ENCODE data around the gene LRFN4. TPM values are rescaled to one million over a fixed set of nuclear protein-coding genes. Genes with fewer than 3 reads are reported as not detected.

Gene LRFN4
- total RNA-seq, 1 donor from 2014 or later = 33.7 TPM

- no peak for FAIRE-seq
- Histone ChIP-seq H4K20me1 (ENCODE audit: insufficient read depth, low read length) (no peaks in the 10 kb centered on the region), H3K4me1 (ENCODE audit: insufficient read depth, low read length) (peaks cover 15% of the 10 kb centered on the region), H3K36me3 (ENCODE audit: insufficient read depth, low read length) (no peaks in the 10 kb centered on the region), H2AFZ (ENCODE audit: low read depth, low read length) (no peak overlapping the region), H3K27ac (ENCODE audit: low read depth, low read length) (no peak overlapping the region), H3K4me2 (ENCODE audit: low read length) (peak overlapping the region; percentile 59), H3K79me2 (ENCODE audit: insufficient read depth, low read length) (no peaks in the 10 kb centered on the region), H3K4me3 (ENCODE audit: insufficient read depth, low read depth, low read length) (no peak overlapping the region), H3K9ac (ENCODE audit: low read length) (no peak overlapping the region), H3K9me3 (ENCODE audit: insufficient read depth, low read depth, low read length) (no peaks in the 10 kb centered on the region), H3K27me3 (ENCODE audit: insufficient read depth, low read length) (peaks cover 2% of the 10 kb centered on the region)
- H3K36me3 Mint-ChIP-seq (ENCODE audit: low read depth, unreplicated experiment) = no peaks in the 10 kb centered on the region
- TF ChIP-seq EZH2 (IDR thresholded peaks at IDR 0.05; ENCODE audit: insufficient read depth, low read length) = no peak
- TF ChIP-seq CTCF (IDR thresholded peaks at IDR 0.05; ENCODE audit: insufficient read depth, low read depth, low read length) = no peak
- H3K27ac Mint-ChIP-seq (ENCODE audit: unreplicated experiment) = peak overlapping the region; percentile 83
- no peak for DNase-seq (ENCODE audit: low read depth)
- H3K4me1 Mint-ChIP-seq (ENCODE audit: low read depth, unreplicated experiment) = peaks cover 22% of the 10 kb centered on the region
- peaks cover 2% of the 10 kb centered on the region for H3K9me3 Mint-ChIP-seq (ENCODE audit: unreplicated experiment)
- no peaks in the 10 kb centered on the region for H3K27me3 Mint-ChIP-seq (ENCODE audit: low read depth, unreplicated experiment)
- H3K4me3 Mint-ChIP-seq (ENCODE audit: unreplicated experiment) = no peak overlapping the region
Measured at GRCh38 chr11:66892911-66893310, 36.0 kb downstream of the LRFN4 start.

GRCh38 chr11:66894141-66894540 lies 37.3 kb downstream of the LRFN4 start:
- DNase-seq (ENCODE audit: low read depth) (no peak), FAIRE-seq (no peak)
- TF ChIP-seq EZH2 (IDR thresholded peaks at IDR 0.05; ENCODE audit: insufficient read depth, low read length) (no peak), CTCF (IDR thresholded peaks at IDR 0.05; ENCODE audit: insufficient read depth, low read depth, low read length) (no peak)
- no peak overlapping the region for H3K9ac ChIP-seq (ENCODE audit: low read length)
- peaks cover 15% of the 10 kb centered on the region for H3K4me1 ChIP-seq (ENCODE audit: insufficient read depth, low read length)
- Mint-ChIP-seq H3K36me3 (ENCODE audit: low read depth, unreplicated experiment) (no peaks in the 10 kb centered on the region), H3K4me3 (ENCODE audit: unreplicated experiment) (no peak overlapping the region), H3K9me3 (ENCODE audit: unreplicated experiment) (peaks cover 2% of the 10 kb centered on the region), H3K27me3 (ENCODE audit: low read depth, unreplicated experiment) (no peaks in the 10 kb centered on the region), H3K4me1 (ENCODE audit: low read depth, unreplicated experiment) (peaks cover 22% of the 10 kb centered on the region), H3K27ac (ENCODE audit: unreplicated experiment) (peak overlapping the region; percentile 42)
- no peaks in the 10 kb centered on the region for H4K20me1 ChIP-seq (ENCODE audit: insufficient read depth, low read length)
- no peaks in the 10 kb centered on the region for H3K9me3 ChIP-seq (ENCODE audit: insufficient read depth, low read depth, low read length)
- H2AFZ ChIP-seq (ENCODE audit: low read depth, low read length) = no peak overlapping the region
- no peak overlapping the region for H3K4me2 ChIP-seq (ENCODE audit: low read length)
- H3K79me2 ChIP-seq (ENCODE audit: insufficient read depth, low read length) = no peaks in the 10 kb centered on the region
- H3K36me3 ChIP-seq (ENCODE audit: insufficient read depth, low read length) = no peaks in the 10 kb centered on the region
- H3K27ac ChIP-seq (ENCODE audit: low read depth, low read length) = no peak overlapping the region
- peaks cover 2% of the 10 kb centered on the region for H3K27me3 ChIP-seq (ENCODE audit: insufficient read depth, low read length)
- no peak overlapping the region for H3K4me3 ChIP-seq (ENCODE audit: insufficient read depth, low read depth, low read length)

GRCh38 chr11:66901964-66902390 lies 45.1 kb downstream of the LRFN4 start:
- no peak overlapping the region for H3K27ac ChIP-seq (ENCODE audit: low read depth, low read length)
- H3K9me3 Mint-ChIP-seq (ENCODE audit: unreplicated experiment) = peaks cover 2% of the 10 kb centered on the region
- H3K4me1 ChIP-seq (ENCODE audit: insufficient read depth, low read length) = peaks cover 25% of the 10 kb centered on the region
- no peaks in the 10 kb centered on the region for H3K27me3 Mint-ChIP-seq (ENCODE audit: low read depth, unreplicated experiment)
- H4K20me1 ChIP-seq (ENCODE audit: insufficient read depth, low read length) = no peaks in the 10 kb centered on the region
- H2AFZ ChIP-seq (ENCODE audit: low read depth, low read length) = no peak overlapping the region
- peaks cover 19% of the 10 kb centered on the region for H3K4me1 Mint-ChIP-seq (ENCODE audit: low read depth, unreplicated experiment)
- no peak overlapping the region for H3K4me3 ChIP-seq (ENCODE audit: insufficient read depth, low read depth, low read length)
- TF ChIP-seq EZH2 (IDR thresholded peaks at IDR 0.05; ENCODE audit: insufficient read depth, low read length) = no peak
- H3K4me3 Mint-ChIP-seq (ENCODE audit: unreplicated experiment) = no peak overlapping the region
- H3K36me3 ChIP-seq (ENCODE audit: insufficient read depth, low read length) = no peaks in the 10 kb centered on the region
- no peaks in the 10 kb centered on the region for H3K27me3 ChIP-seq (ENCODE audit: insufficient read depth, low read length)
- H3K27ac Mint-ChIP-seq (ENCODE audit: unreplicated experiment) = no peak overlapping the region
- no peaks in the 10 kb centered on the region for H3K9me3 ChIP-seq (ENCODE audit: insufficient read depth, low read depth, low read length)
- H3K36me3 Mint-ChIP-seq (ENCODE audit: low read depth, unreplicated experiment) = no peaks in the 10 kb centered on the region
- no peaks in the 10 kb centered on the region for H3K79me2 ChIP-seq (ENCODE audit: insufficient read depth, low read length)
- FAIRE-seq (no peak), DNase-seq (ENCODE audit: low read depth) (no peak)
- no peak overlapping the region for H3K9ac ChIP-seq (ENCODE audit: low read length)
- H3K4me2 ChIP-seq (ENCODE audit: low read length) = no peak overlapping the region

All from astrocyte (in vitro differentiated cells and primary cell).